Right ventricle myocardium superior (tissue), 1 donor: ENCODE data around the gene PHPT1. TPM values are rescaled to one million over a fixed set of nuclear protein-coding genes. Genes with fewer than 3 reads are reported as not detected.
"Not testable (repeated sequence)": the region's sequence is repeated elsewhere in the genome, so short reads cannot be mapped to it uniquely, and the experiment has no call there.

Experiments used
- ATAC-seq: fragments of 200-7000 bp; cut with Tn5 transposase; one replicate; pipeline ENCODE4 v1.9.1; 2020; ENCODE audit warnings: mild to moderate bottlenecking; ENCODE audit not compliant: poor library complexity
- DNase-seq: peaks from one replicate; pipeline ENCODE4 v3.0.0-alpha.2; 2020
- intact Hi-C: fragments of 100-400 bp; cut with DNase I; formaldehyde crosslinking; loops from one replicate; pipeline ENCODE4 v1.11.2; 2022
- total RNA-seq: library from RNA; stranded (reverse); fragmentation: NEBNext Ultra II Directional; extraction: Animal tissue kit (Norgen Biotek cat#: 25700); gene quantifications from one replicate; pipeline ENCODE4 v1.2.1, GENCODE V29; 2021
- donor health status: DM: no; HTN: yes; CAD: no; lungs with severe emphysema.

PHPT1 gene
- total RNA-seq, 1 donor from 2014 or later, result 345 TPM

- DNase-seq, result peak; percentile 73
- intact Hi-C loops, ATAC-seq: not testable (repeated sequence)
These were observed 5.1 kb upstream of the PHPT1 start for GRCh38 chr9:136843801-136844740.

- intact Hi-C loops, result loop anchor here (5.0 kb wide), 1 partner anchor 97 kb away; the partner anchor contains the start of gene FBXW5
- ATAC-seq (no peak), DNase-seq (no peak)
These were observed 4.3 kb upstream of the PHPT1 start for GRCh38 chr9:136844761-136845464.

GRCh38 chr9:136845465-136846260, 3.5 kb upstream of the PHPT1 start:
- intact Hi-C loops, result loop anchor here (5.0 kb wide), 1 partner anchor 97 kb away; the partner anchor contains the start of gene FBXW5
- ATAC-seq (no peak), DNase-seq (no peak)

GRCh38 chr9:136846376-136847087, 2.7 kb upstream of the PHPT1 start:
- intact Hi-C loops, result loop anchor here (5.0 kb wide), 1 partner anchor 96 kb away; the partner anchor contains the start of gene FBXW5
- no peak for DNase-seq
- ATAC-seq, result no peak

- DNase-seq (peak; percentile 81), ATAC-seq (peak; percentile 29)
- intact Hi-C loops, result loop anchor here (5.0 kb wide), 1 partner anchor 95 kb away; the partner anchor contains the start of gene FBXW5
These were observed 2.0 kb upstream of the PHPT1 start for GRCh38 chr9:136847088-136847825.

- DNase-seq (peak; percentile 96), ATAC-seq (peak; percentile 64)
- intact Hi-C loops, result loop anchor here (5.0 kb wide), 1 partner anchor 94 kb away; the partner anchor contains the start of gene FBXW5
These were observed 1.3 kb upstream of the PHPT1 start for GRCh38 chr9:136847826-136848392.

GRCh38 chr9:136848393-136849037, 694 bp upstream of the PHPT1 start:
- DNase-seq (peak; percentile 67), ATAC-seq (peak; percentile 9)

GRCh38 chr9:136849960-136850865, 1.0 kb downstream of the PHPT1 start:
- DNase-seq (no peak), ATAC-seq (no peak)
- intact Hi-C loops, result loop anchor here (5.0 kb wide), 1 partner anchor 92 kb away; the partner anchor contains the start of gene FBXW5

More at GRCh38 chr9:136848393-136849037, 694 bp upstream of the PHPT1 start:
- intact Hi-C loops, result loop anchor here (5.0 kb wide), 1 partner anchor 94 kb away; the partner anchor contains the start of gene FBXW5

- DNase-seq (no peak), ATAC-seq (no peak)
- intact Hi-C loops, result no loop called here
These were observed 1.9 kb downstream of the PHPT1 start for GRCh38 chr9:136850866-136851775.

GRCh38 chr9:136851941-136852663, 2.9 kb downstream of the PHPT1 start, which contains the start of gene MAMDC4:
Gene MAMDC4, plus strand, starts transcription at chr9:136852346. Its CDS starts 71 bp downstream, at chr9:136852417.
- DNase-seq (no peak), ATAC-seq (no peak)
- intact Hi-C loops, result no loop called here

GRCh38 chr9:136852664-136853595, 3.7 kb downstream of the PHPT1 start:
- ATAC-seq, result no peak
- DNase-seq, result no peak
- intact Hi-C loops, result no loop called here

- peak; percentile 39 for DNase-seq
- intact Hi-C loops, result no loop called here
- no peak for ATAC-seq
These were observed 4.4 kb downstream of the PHPT1 start for GRCh38 chr9:136853596-136854112.
